Activated CD8-positive, alpha-beta memory T cell treated with anti-CD3 and anti-CD28 coated beads for 48 hours (primary cell): ENCODE data around the gene AUTS2.

Experiments used
- DNase-seq, 3 experiments: peaks; one replicate each; pipeline ENCODE4 v3.0.0-alpha.2; 2020; ENCODE audit warnings: low read depth in 2 of 3, low spot score in 2 of 3

AUTS2 gene

DNA sequence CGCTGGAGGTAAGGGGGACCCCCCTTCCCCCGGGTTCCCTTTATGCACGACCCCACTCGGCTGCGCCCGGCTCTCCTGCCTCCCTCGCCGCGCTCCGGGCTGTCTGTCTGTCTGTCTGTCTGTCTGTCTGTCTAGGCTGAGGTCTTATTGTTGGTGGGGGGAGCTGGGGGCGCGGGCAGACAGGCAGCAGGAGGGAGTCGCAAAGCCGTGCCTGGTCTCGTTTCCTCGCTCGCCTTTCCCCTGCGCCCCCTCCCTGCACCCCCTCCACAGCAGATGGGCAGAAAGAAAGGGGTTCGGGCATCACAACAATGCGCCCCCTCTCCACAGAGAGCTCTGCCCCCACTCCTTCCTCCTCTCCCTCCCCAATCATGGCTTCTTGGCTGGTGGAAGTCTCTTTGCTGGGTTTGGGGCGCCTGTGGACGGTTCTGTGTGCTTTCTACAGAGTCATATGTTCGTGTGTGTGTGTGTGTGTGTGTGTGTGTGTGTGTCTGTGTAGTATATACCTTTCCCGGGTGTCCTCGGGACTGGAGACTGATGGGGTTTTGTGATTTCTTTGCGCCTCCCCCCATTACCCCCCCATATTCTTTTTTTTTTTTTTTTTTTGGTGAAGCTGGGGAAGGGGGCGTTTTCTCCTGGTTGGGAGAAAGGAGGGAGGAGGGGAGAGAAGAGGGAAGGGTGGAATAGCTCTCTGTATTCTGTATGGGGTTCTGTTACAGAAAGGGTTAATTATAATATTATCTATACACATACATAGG is 1.9 kb downstream of the AUTS2 start:
- DNase-seq = no peak

GRCh38 chr7:69600710-69601519 is 2.6 kb downstream of the AUTS2 start:
- no peak for DNase-seq

- no peak for DNase-seq
Measured at GRCh38 chr7:69602522-69602921, 4.2 kb downstream of the AUTS2 start.

DNA sequence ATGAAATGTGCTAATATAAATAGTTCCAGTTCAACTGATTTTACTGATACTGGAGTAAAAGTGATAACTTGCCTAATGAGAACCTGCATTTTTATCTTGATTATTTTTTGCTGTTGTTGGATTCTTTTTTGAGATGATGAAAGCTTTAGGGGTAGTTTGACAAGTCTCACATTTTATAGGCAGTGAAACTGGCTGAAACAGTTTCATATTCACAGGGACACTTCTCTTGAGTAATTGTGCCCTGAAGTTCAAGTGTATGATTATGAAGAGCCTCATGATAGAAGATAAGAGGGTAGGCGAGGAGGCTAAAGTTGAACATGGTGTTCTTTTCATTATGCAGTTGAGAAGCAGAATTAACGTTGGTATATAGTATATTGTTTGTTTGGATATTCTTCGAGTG is 5.1 kb downstream of the AUTS2 start:
- DNase-seq = no peak

- DNase-seq = no peak
Measured at GRCh38 chr7:69603937-69604494, 5.7 kb downstream of the AUTS2 start.

DNA sequence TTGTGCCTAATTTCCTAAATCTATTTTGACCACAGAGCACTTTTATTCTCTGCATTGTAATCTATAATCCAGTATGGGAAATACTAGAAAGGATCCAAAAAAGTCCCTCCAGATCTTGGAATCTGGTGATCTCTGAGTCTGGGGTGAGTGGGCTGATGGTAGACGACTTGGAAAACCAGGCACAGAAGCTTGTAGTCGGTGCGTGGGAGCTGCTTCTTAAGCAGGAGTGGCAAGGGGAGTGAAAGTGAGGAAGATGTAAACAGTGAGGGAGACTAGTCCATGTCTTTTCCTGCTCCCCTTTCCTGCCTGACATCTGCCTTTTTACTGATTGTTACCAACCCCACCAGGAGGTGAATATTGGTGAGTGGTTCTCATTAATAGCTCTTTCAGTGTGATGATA is 6.8 kb downstream of the AUTS2 start:
- DNase-seq = no peak

GRCh38 chr7:69605546-69605945 is 7.3 kb downstream of the AUTS2 start:
- no peak for DNase-seq

DNA sequence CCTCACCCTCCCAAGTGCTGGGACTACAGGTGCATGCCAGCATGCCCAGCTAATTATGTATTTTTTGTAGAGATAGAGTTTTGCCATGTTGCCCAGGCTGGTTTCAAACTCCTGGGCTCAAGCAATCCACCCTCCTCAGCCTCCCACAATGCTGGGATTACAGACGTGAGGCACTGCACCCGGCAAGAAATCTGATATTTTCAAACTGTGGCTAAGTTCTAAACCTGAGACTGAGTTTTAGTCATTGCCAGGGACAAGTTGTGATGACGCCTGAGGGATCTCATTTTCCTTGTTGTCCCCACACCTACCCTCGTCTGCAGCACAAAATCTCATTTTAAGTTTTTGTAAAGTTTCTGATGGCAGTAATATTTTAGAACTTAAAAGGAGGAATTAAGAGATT is 9.8 kb downstream of the AUTS2 start:
- DNase-seq = no peak

DNA sequence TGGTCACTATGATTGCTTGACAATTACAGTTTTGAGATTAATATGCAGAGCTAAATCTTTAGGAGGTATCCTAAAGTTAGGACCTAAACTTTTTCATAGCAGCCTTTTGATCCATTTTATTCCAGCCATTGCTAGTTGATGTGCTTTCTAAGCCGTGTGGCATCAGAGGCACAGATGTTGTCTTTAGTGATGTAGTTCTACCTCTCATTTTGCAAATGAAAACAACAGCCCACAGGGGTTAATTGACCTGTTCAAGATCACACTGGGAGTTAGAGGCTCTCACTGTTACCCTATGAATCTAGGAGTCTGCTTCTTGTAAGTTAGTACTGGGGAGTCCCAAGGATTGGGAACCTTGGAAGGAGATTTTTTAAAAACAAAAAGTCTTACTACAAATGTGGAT is 10.6 kb downstream of the AUTS2 start:
- DNase-seq = no peak

DNA sequence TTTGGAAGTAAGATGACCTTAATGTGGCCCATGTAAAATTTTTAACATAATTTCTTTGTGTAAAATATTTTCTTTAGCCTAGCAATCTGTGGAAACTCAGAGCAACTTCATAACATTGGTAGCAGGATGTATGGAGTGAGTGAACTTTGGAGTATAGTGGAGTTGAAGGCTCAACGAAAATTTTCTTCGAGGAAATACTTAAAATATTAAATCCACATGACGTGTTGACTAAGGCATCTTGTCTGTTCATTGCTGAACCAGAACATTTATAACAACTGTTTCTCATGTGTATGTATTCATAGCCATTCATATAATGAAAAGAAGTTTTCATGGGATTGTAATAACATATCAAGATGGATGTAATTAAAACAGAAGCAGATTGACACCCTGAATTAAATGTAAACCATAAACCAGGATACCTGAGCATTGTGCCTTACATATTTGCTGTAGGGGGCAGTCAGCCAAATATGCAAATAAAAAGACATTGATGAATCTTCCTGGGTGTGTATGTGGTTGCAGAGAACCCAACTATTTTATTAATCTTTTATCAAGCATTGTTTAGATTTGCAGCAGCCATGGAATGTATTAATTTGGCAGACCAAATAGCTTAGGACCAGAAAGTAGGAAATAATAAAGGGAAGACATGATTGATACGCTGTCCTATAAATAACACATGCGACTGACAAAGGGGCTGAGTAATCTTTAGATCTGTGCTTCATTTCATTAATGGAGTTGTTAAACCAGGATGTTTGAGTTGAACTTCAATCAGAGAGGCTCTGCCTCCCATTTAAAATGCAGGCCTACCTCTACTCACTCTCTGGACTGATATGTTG is 11.5 kb downstream of the AUTS2 start:
- no peak for DNase-seq

- no peak for DNase-seq
Measured at GRCh38 chr7:69610374-69611084, 12.3 kb downstream of the AUTS2 start.

DNA sequence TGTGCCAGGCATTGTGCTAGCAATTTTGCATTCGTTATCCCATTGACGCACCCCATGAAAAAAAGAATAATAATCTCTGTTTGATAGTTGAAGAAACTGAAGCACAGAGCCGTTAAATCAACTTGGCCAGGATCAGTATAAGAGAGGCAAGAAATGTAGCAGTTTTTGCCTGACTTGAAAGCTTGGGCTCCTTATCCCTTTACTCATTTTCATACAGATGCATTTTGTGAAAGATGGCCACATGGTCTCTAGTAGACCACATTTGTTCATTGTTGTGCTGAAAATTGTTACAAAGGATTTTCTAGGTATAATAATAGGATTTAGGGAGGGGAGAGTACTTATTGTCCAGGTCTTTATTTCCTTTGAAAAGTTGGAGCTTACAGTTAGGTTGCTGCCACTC is 14.7 kb downstream of the AUTS2 start:
- DNase-seq = no peak

DNA sequence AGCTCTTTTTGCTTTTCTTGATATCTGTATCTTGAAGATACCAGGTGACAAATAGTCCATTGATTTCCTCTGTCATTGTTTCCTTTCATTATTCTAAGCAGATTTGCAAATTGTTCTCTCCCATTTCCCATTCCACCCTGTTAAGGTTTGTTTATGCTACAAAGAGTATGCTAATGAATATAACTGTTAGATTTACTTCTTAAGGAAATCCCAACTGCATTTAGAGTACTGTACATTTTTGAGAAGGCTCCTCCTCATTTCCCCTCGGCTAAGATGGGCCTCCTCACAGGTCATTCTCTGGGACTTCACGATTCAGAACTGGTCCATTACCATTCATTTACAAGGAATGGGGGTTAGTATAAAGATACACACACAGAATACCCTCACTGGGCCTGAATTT is 15.6 kb downstream of the AUTS2 start:
- no peak for DNase-seq

GRCh38 chr7:69615685-69616084 is 17.4 kb downstream of the AUTS2 start:
- DNase-seq = no peak

DNA sequence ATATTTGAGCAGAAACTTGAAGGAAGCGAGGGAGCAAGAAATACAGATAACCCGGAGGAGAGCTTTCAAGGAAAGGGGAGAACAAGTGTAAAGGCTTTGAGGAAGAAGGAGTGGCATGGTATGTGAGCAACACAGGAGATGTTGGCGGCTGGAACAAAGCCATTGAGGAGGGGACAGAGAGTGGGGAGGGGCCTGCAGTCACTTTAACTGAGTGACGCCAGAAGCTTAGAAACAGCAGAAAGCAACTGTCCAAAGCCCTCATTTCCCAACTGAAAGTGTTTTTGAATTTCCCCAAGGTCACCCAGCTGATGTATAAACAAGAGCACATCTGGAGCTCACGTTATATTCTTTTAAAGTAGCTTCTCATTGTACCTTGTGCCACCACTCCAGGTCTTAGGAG is 19.1 kb downstream of the AUTS2 start:
- DNase-seq = no peak

- DNase-seq = no peak
Measured at GRCh38 chr7:69619054-69619453, 20.8 kb downstream of the AUTS2 start.

- no peak for DNase-seq
Measured at GRCh38 chr7:69619635-69620034, 21.4 kb downstream of the AUTS2 start.

DNA sequence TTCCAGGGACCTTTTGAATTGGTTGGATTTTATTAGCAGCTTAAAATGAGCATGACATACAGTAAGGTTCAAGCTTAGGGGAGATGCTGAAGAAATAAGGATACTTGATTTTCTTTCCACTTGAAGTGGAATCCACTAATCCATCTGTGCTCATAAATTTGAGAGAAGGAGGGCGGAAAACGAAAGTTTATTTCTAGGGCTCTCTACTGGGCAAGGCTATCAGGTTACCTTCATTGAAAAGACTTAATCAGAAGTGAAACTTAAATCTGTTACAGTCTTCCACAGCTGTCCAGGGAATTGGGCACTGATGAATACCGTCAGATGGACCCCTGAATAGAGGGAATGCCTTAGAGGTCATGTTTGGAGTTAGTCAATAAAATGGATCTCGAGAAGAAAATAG is 21.8 kb downstream of the AUTS2 start:
- DNase-seq = no peak

- DNase-seq = no peak
Measured at GRCh38 chr7:69620650-69621049, 22.4 kb downstream of the AUTS2 start.

DNA sequence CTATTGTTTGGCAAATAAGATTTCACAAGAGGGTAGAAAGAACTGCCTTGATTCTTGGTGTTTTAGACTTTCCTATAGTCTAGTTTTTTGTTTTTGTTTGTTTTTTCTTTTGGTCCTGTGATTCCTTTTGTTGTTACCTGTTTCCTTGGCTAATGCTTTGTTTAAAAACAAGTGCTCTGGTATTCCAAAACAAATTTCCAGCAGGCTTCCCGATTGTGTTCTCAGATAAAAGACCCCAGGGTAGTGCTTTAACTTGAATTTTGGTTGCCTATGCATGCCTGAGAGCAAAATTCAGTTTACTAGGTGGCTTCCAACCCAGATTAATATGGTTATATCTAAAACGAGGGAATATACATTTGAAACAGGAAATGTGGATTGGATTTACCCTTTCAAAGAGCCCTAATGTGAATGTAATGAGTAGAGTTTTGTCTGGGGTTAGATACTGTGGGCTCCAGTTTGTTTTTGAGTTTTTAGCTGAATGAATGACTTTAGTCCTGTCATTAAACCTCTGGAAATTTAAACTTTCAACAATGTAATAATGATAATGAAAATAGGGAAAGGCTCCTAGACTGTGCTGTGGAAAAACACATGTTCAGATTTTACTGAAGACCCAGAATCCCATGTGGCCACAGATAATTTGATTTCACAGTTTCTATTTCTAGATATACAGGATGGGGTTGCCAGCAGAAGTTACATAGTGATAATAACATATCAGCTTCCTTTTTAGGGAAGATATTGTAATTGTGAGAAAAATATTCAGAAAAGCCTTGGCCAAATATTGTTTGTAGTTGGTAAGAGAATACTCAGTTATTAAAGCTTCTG is 23.9 kb downstream of the AUTS2 start:
- no peak for DNase-seq
